NB4 (cell line): ENCODE data around the gene ADORA2B.

Source experiments
- DNase-seq: peaks from one replicate; pipeline ENCODE4 v3.0.0; 2010; ENCODE audit warnings: low read depth
- H3K4me3 ChIP-seq: one replicate; pipeline ENCODE4 v1.5.1; 2011; ENCODE audit warnings: mild to moderate bottlenecking, low read depth, low read length, moderate library complexity
- CTCF ChIP-seq: IDR thresholded peaks from one replicate; pipeline ENCODE4 v1.5.1; 2012; ENCODE audit warnings: low read depth, low read length
- MAX ChIP-seq: IDR thresholded peaks from 2 replicates; pipeline ENCODE4 v1.6.1; 2011; ENCODE audit warnings: low read depth, low read length
- MYC ChIP-seq: IDR thresholded peaks from 2 replicates; pipeline ENCODE4 v1.6.1; 2011; ENCODE audit warnings: low read depth, low read length
- POLR2A ChIP-seq: IDR thresholded peaks from 2 replicates; pipeline ENCODE4 v1.6.1; 2011; ENCODE audit warnings: mild to moderate bottlenecking; ENCODE audit not compliant: insufficient read length; ENCODE audit errors: extremely low read depth

Gene ADORA2B

GRCh38 chr17:16013943-16014407 is 69.0 kb downstream of the ADORA2B start:
- TF ChIP-seq POLR2A (no peak), CTCF (peak; percentile 11), MYC (no peak)
- DNase-seq, result no peak
- no peak overlapping the region for H3K4me3 ChIP-seq

- peak; percentile 19 for DNase-seq
- no peak overlapping the region for H3K4me3 ChIP-seq
- TF ChIP-seq MAX (no peak), MYC (no peak), CTCF (no peak), POLR2A (no peak)
Observed at GRCh38 chr17:16019347-16019746, 74.4 kb downstream of the ADORA2B start.

- DNase-seq, result no peak
- TF ChIP-seq CTCF, result no peak
- no peak for TF ChIP-seq MYC
- H3K4me3 ChIP-seq, result no peak overlapping the region
Observed at GRCh38 chr17:16023881-16024280, 79.0 kb downstream of the ADORA2B start.

GRCh38 chr17:16025202-16025601 is 80.3 kb downstream of the ADORA2B start:
- DNase-seq, result no peak
- no peak overlapping the region for H3K4me3 ChIP-seq
- TF ChIP-seq MAX (no peak), POLR2A (no peak), MYC (no peak), CTCF (no peak)
